K562 (cell line): ENCODE results near the gene ENG. TPM values are rescaled to one million over a fixed set of nuclear protein-coding genes. Genes with fewer than 3 reads are reported as not detected.

ENCODE experiments used
- ATAC-seq: fragments of 200-7000 bp; cut with Tn5 transposase; 3 replicates; pipeline ENCODE4 v1.9.1; 2020; ENCODE audit warnings: moderate library complexity
- BruUV-seq: library from RNA; stranded (reverse); fragments of 400-500 nt; replicated peaks from 2 replicates; lab custom pipeline; 2021; lab: Mats Ljungman, UMichigan
- CTCF ChIA-PET: fragments of 300-600 bp; formaldehyde crosslinking; extraction: SDS; loops from one replicate; lab custom pipeline; 2021; ENCODE audit warnings: low intra/inter-chr PET ratio; lab: Yijun Ruan, JAX
- POLR2A ChIA-PET: fragments of 300-600, 350-650 bp; sonication (Branson Sonifier 250); formaldehyde crosslinking; extraction: SDS; loops from one replicate; lab custom pipeline; 2021; ENCODE audit warnings: antibody characterized with exemption, inconsistent platforms; lab: Yijun Ruan, JAX
- DNase-seq, 4 experiments: peaks; one replicate each; pipeline versions ENCODE4 v3.0.0 to v3.0.0-alpha.2; 2011 to 2018; ENCODE audit warnings: low spot score in 3 of 4, mixed read lengths in 3 of 4; ENCODE audit errors: extremely low read depth in 1 of 4
- FAIRE-seq: peaks from 2 replicates; lab custom pipeline; 2011; peaks lifted over from hg19 to GRCh38; lab: Jason Lieb, UNC
- H2AFZ ChIP-seq: 2 replicates; pipeline ENCODE4 v1.6.0; 2011; ENCODE audit warnings: low read depth, low read length, control low read depth, inconsistent platforms
- H3K27ac ChIP-seq: fragments of 200-600 bp; 3 replicates; pipeline ENCODE4 v1.8.0; 2011; ENCODE audit warnings: low read depth, mild to moderate bottlenecking, control low read depth, inconsistent platforms, low read length, moderate library complexity, mixed read lengths; ENCODE audit errors: extremely low read depth
- H3K27me3 ChIP-seq, 2 experiments: fragments of 300-600 bp in 1 of 2; 2 replicates in 1 of 2; 3 replicates in 1 of 2; pipeline versions ENCODE4 v1.6.0 to v1.8.0; 2011; ENCODE audit warnings: inconsistent platforms in 2 of 2, low read length in 2 of 2, mild to moderate bottlenecking in 1 of 2, mixed read lengths in 1 of 2, moderate library complexity in 1 of 2; ENCODE audit not compliant: control insufficient read depth in 2 of 2, insufficient read depth in 2 of 2
- H3K36me3 ChIP-seq: fragments of 300-600 bp; 3 replicates; pipeline ENCODE4 v1.8.0; 2011; ENCODE audit warnings: mild to moderate bottlenecking, low read length, inconsistent platforms; ENCODE audit not compliant: control insufficient read depth, insufficient read depth
- H3K4me1 ChIP-seq, 2 experiments: fragments of 200-600 bp in 1 of 2; replicated peaks in 1 of 2; 2 replicates in 1 of 2; 3 replicates in 1 of 2; pipeline versions ENCODE4 v1.5.1 to v1.8.0; 2011; ENCODE audit warnings: inconsistent platforms in 2 of 2, low read length in 2 of 2, mild to moderate bottlenecking in 1 of 2, mixed read lengths in 1 of 2, moderate library complexity in 1 of 2; ENCODE audit not compliant: control insufficient read depth in 2 of 2, insufficient read depth in 2 of 2
- H3K4me2 ChIP-seq: 2 replicates; pipeline ENCODE4 v1.6.1; 2011; ENCODE audit warnings: low read length, control low read depth, inconsistent platforms, mixed read lengths; ENCODE audit not compliant: insufficient read depth
- H3K4me3 ChIP-seq: fragments of 200-600 bp; sonication (generic), shearing (Covaris generic); 2 replicates; pipeline ENCODE4 v1.5.1; 2016; ENCODE audit warnings: control low read depth, inconsistent platforms
- H3K79me2 ChIP-seq: fragments of 200-600 bp; 3 replicates; pipeline ENCODE4 v1.8.0; 2011; ENCODE audit warnings: low read length, inconsistent platforms; ENCODE audit not compliant: control insufficient read depth, insufficient read depth
- H3K9ac ChIP-seq, 2 experiments: 2 replicates each; pipeline versions ENCODE4 v1.6.0 to v1.6.1; 2011; ENCODE audit warnings: low read depth in 2 of 2, low read length in 2 of 2, control low read depth in 1 of 2, inconsistent platforms in 1 of 2, mild to moderate bottlenecking in 1 of 2, mixed read lengths in 1 of 2; ENCODE audit not compliant: insufficient read depth in 1 of 2
- H3K9me1 ChIP-seq: one replicate; pipeline ENCODE4 v1.6.0; 2011; ENCODE audit warnings: inconsistent platforms, mild to moderate bottlenecking, low read length, moderate library complexity; ENCODE audit not compliant: control insufficient read depth, insufficient read depth
- H3K9me3 ChIP-seq: replicated peaks from 2 replicates; pipeline ENCODE4 v1.5.1; 2011; ENCODE audit warnings: low read depth, low read length, inconsistent platforms; ENCODE audit not compliant: control insufficient read depth, insufficient read depth
- H4K20me1 ChIP-seq: replicated peaks from 2 replicates; pipeline ENCODE4 v1.6.1; 2011; ENCODE audit warnings: low read length, inconsistent platforms, mixed read lengths; ENCODE audit not compliant: control insufficient read depth, insufficient read depth
- DIDO1 ChIP-seq: fragments of 450-650 bp; IDR thresholded peaks from 2 replicates; pipeline ENCODE4 v1.6.1; 2016; ENCODE audit warnings: low read depth, missing biosample characterization, missing genetic modification characterization
- HCFC1 ChIP-seq: IDR thresholded peaks from 2 replicates; pipeline ENCODE4 v1.6.1; 2012; ENCODE audit warnings: low read depth, low read length, improper control_type of control experiment
- KDM5B ChIP-seq: fragments of 200-600 bp; sonication (generic); IDR thresholded peaks from 2 replicates; pipeline ENCODE4 v1.6.1; 2012; ENCODE audit warnings: low read depth, mild to moderate bottlenecking, moderate library complexity, low read length, control low read depth, inconsistent platforms; ENCODE audit not compliant: insufficient replicate concordance
- MCM5 ChIP-seq: fragments of 450-650 bp; IDR thresholded peaks from 2 replicates; pipeline ENCODE4 v1.6.1; 2016; ENCODE audit warnings: low read depth
- MCM7 ChIP-seq, 2 experiments: fragments of 450-650 bp; IDR thresholded peaks; 2 replicates each; pipeline ENCODE4 v1.6.1; 2016 to 2018
- POLR2AphosphoS5 ChIP-seq: IDR thresholded peaks from 2 replicates; pipeline ENCODE4 v1.6.1; 2011; ENCODE audit warnings: mild to moderate bottlenecking, low read depth, low read length, moderate library complexity; ENCODE audit not compliant: control insufficient read depth, insufficient read depth
- POLR2G ChIP-seq: fragments of 200-400 bp; formaldehyde crosslinking; IDR thresholded peaks from 2 replicates; pipeline ENCODE4 v1.6.1; 2017; ENCODE audit warnings: low read depth, mild to moderate bottlenecking, antibody characterized with exemption, low read length, moderate library complexity
- RBFOX2 ChIP-seq: fragments of 200-400 bp; formaldehyde crosslinking; IDR thresholded peaks from 2 replicates; pipeline ENCODE4 v1.6.1; 2017; ENCODE audit warnings: low read depth, mild to moderate bottlenecking, low read length, moderate library complexity
- SMARCA5 ChIP-seq: fragments of 450-650 bp; IDR thresholded peaks from 2 replicates; pipeline ENCODE4 v1.6.1; 2016
- TAL1 ChIP-seq: fragments of 450-650 bp; IDR thresholded peaks from 2 replicates; pipeline ENCODE4 v1.6.1; 2016; ENCODE audit warnings: mild to moderate bottlenecking
- XRCC3 ChIP-seq: fragments of 450-650 bp; IDR thresholded peaks from 2 replicates; pipeline ENCODE4 v1.6.1; 2017; ENCODE audit warnings: mild to moderate bottlenecking, moderate library complexity
- ZNF785 ChIP-seq: fragments of 250-450 bp; sonication (Bioruptor Pico); IDR thresholded peaks from 2 replicates; pipeline ENCODE4 v1.4.0; 2020; ENCODE audit warnings: mild to moderate bottlenecking
- WGBS: fragments of 100-300 bp; shearing (Covaris generic); methylation state at CpG from one replicate; pipeline ENCODE4 v1.1.6; 2016; ENCODE audit warnings: low coverage, mixed read lengths; ENCODE audit not compliant: insufficient coverage; ENCODE audit errors: missing lambda C conversion rate; 5-methylcytosine and 5-hydroxymethylcytosine counted together
- in situ Hi-C: fragments of 300-500 bp; cut with MboI; formaldehyde crosslinking; loops from 4 replicates; pipeline ENCODE4 v1.15.0; 2018; ENCODE audit warnings: inconsistent platforms, mixed read lengths
- intact Hi-C: fragments of 100-400 bp; cut with micrococcal nuclease; formaldehyde crosslinking; loops from 2 replicates; pipeline ENCODE4 v1.14.2; 2022
- polyA plus RNA-seq, 8 experiments: library from polyadenylated mRNA; depleted of rRNA in 4 of 8; stranded (reverse) in 5 of 8; unstranded in 3 of 8; fragments of >200 nt; fragmentation: Nextera tagmentation in 2 of 8; fragmentation: Illumina TruSeq in 1 of 8; extraction: Ambion mirVana in 2 of 8; extraction: Trizol in 1 of 8; gene quantifications; 2 replicates each; pipeline versions ENCODE4 v1.2.1 to v1.2.3, GENCODE V29; 2011 to 2014; ENCODE audit warnings: inconsistent platforms in 1 of 8, missing spikeins in 1 of 8
- total RNA-seq, 7 experiments: library from RNA; depleted of rRNA in 6 of 7; stranded (reverse); fragments of >200 nt in 6 of 7; fragmentation: Illumina TruSeq in 2 of 7; extraction: Trizol in 2 of 7; gene quantifications; 2 replicates each; pipeline versions ENCODE4 v1.2.1 to v1.2.3, GENCODE V29; 2011 to 2021; ENCODE audit warnings: low replicate concordance in 1 of 7
- TF ChIP-seq, protein P1 (sequence below): fragments of 150-350 bp; IDR thresholded peaks from 2 replicates; pipeline ENCODE4 v1.6.1; 2014; ENCODE audit warnings: low read depth, mild to moderate bottlenecking, low read length, borderline replicate concordance

Gene ENG
- total and polyA plus RNA-seq, 9 of the 15 experiments (the other 6 are each of a cell fraction or from before 2014, with no cell fraction given): 0.04 to 0.40 (median 0.14) TPM; not detected in 1

DNA sequence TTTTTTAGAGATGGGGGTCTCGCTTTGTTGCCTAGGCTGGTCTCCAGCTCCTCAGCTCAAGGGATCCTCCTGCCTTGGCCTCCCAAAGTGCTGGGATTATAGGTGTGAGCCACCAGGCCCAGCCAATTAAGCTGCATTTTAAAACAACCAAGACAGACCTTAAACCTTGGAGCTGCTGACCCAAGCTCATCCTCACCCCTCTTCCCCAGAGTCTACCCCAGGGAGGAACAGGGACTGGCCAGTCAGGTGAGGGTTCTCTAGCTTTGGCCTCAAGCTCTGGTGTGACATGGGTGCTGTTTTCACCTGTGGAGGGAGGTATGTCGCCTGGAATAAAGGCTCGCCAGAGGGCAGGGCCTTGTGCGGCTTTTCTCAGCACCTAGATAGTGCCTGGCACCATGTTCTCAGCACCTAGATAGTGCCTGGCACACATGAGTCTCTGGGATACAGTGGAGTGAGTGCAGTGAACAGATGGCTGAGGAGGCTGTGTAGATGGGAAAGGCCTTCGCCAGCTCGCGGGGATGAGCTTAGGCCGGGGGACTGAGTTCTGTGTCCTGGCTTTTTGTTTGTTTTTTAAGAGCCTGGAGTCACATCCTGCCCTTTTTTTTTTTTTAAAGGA lies 61.3 kb downstream of the ENG start:
- no peak overlapping the region for H3K27ac ChIP-seq
- BruUV-seq: no TSS peak
- intact Hi-C loops: no loop called here
- H3K4me3 ChIP-seq: no peak overlapping the region
- peaks cover 21% of the 10 kb centered on the region for H3K79me2 ChIP-seq
- H3K36me3 ChIP-seq: peaks cover 50% of the 10 kb centered on the region; the same call in 2 of the 3 replicates
- no peaks in the 10 kb centered on the region for H3K27me3 ChIP-seq
- H3K4me2 ChIP-seq: no peak overlapping the region
- ATAC-seq: peak; percentile 39
- H3K9ac ChIP-seq: peak overlapping the region in 1 of 2 experiments; percentile 42; a peak in 1 of 4 replicates
- peaks cover 2 to 26% of the 10 kb centered on the region in 2 experiments; a peak in 4 of 5 replicates for H3K4me1 ChIP-seq
- FAIRE-seq: no peak
- TF ChIP-seq DIDO1: no peak
- TF ChIP-seq HCFC1: no peak
- 0 out of 2 replicates have a peak, but pooled peaks have one; percentile 38 for TF ChIP-seq POLR2G
- TF ChIP-seq MCM7 (IDR thresholded peaks at IDR 0.05): no peak
- TF ChIP-seq, protein P1, sequence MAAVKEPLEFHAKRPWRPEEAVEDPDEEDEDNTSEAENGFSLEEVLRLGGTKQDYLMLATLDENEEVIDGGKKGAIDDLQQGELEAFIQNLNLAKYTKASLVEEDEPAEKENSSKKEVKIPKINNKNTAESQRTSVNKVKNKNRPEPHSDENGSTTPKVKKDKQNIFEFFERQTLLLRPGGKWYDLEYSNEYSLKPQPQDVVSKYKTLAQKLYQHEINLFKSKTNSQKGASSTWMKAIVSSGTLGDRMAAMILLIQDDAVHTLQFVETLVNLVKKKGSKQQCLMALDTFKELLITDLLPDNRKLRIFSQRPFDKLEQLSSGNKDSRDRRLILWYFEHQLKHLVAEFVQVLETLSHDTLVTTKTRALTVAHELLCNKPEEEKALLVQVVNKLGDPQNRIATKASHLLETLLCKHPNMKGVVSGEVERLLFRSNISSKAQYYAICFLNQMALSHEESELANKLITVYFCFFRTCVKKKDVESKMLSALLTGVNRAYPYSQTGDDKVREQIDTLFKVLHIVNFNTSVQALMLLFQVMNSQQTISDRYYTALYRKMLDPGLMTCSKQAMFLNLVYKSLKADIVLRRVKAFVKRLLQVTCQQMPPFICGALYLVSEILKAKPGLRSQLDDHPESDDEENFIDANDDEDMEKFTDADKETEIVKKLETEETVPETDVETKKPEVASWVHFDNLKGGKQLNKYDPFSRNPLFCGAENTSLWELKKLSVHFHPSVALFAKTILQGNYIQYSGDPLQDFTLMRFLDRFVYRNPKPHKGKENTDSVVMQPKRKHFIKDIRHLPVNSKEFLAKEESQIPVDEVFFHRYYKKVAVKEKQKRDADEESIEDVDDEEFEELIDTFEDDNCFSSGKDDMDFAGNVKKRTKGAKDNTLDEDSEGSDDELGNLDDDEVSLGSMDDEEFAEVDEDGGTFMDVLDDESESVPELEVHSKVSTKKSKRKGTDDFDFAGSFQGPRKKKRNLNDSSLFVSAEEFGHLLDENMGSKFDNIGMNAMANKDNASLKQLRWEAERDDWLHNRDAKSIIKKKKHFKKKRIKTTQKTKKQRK: no peak
- TF ChIP-seq TAL1: no peak
- TF ChIP-seq SMARCA5: no peak
- no peak for TF ChIP-seq MCM5
- no peak for TF ChIP-seq XRCC3
- peak; percentile 19; the same call in 1 of the 2 replicates for TF ChIP-seq POLR2AphosphoS5
- TF ChIP-seq ZNF785 (CRISPR knock-in tag): no peak
- TF ChIP-seq KDM5B: peak; percentile 50
- TF ChIP-seq RBFOX2: peak; percentile 37
- TF ChIP-seq, all 486 proteins: peak for 4
- Histone ChIP-seq H4K20me1 (peaks cover 11% of the 10 kb centered on the region; the same call in 1 of the 2 replicates), H3K9me1 (no peaks in the 10 kb centered on the region), H3K9me3 (no peaks in the 10 kb centered on the region), H2AFZ (no peak overlapping the region)
- DNase-seq: peak in 1 of 4 experiments; percentile 15
- POLR2A ChIA-PET: interaction anchor here (0.6 to 2.7 kb wide), 12 partner anchors 9 to 235 kb away, joined by 3 to 19 read pairs (median 7); partner anchors contain the start of genes AK1, FPGS and PIP5KL1
- in situ Hi-C loops: no loop called here
- CTCF ChIA-PET: interaction anchor here (0.7 kb wide), 1 partner anchor 77 kb away, joined by 4 read pairs; no protein-coding TSS in a partner anchor
- WGBS: 70% methylated on average over 6 of the region's 8 CpGs
